ENCODE measurements around the gene CDC42BPG. TPM values are rescaled to one million over a fixed set of nuclear protein-coding genes. Genes with fewer than 3 reads are reported as not detected.

Gene CDC42BPG
- total and polyA plus RNA-seq, 3 donors from 2014 or later = 5.3 to 9.2 (median 7.6) TPM

GRCh38 chr11:64884019-64884418 lies 39.6 kb upstream of the CDC42BPG start:
- no peaks in the 10 kb centered on the region for H3K9me3 ChIP-seq
- H3K4me1 ChIP-seq = peaks cover 26% of the 10 kb centered on the region
- no peak overlapping the region for H3K4me3 ChIP-seq
- no peak overlapping the region for H3K27ac ChIP-seq
- no peak for TF ChIP-seq POLR2A (IDR thresholded peaks at IDR 0.05)
- TF ChIP-seq, protein P1, sequence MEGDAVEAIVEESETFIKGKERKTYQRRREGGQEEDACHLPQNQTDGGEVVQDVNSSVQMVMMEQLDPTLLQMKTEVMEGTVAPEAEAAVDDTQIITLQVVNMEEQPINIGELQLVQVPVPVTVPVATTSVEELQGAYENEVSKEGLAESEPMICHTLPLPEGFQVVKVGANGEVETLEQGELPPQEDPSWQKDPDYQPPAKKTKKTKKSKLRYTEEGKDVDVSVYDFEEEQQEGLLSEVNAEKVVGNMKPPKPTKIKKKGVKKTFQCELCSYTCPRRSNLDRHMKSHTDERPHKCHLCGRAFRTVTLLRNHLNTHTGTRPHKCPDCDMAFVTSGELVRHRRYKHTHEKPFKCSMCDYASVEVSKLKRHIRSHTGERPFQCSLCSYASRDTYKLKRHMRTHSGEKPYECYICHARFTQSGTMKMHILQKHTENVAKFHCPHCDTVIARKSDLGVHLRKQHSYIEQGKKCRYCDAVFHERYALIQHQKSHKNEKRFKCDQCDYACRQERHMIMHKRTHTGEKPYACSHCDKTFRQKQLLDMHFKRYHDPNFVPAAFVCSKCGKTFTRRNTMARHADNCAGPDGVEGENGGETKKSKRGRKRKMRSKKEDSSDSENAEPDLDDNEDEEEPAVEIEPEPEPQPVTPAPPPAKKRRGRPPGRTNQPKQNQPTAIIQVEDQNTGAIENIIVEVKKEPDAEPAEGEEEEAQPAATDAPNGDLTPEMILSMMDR (IDR thresholded peaks at IDR 0.05) = no peak
- intact Hi-C loops (cut with DNase I; ENCODE audit: low total_unique reads) = no loop called here
- DNase-seq = no peak
- no peaks in the 10 kb centered on the region for H3K27me3 ChIP-seq
- H3K36me3 ChIP-seq (ENCODE audit: low read depth, missing control alignments) = no peaks in the 10 kb centered on the region
- 88 to 94% methylated on average over 5 to 8 of the region's 8 CpGs for WGBS, 2 donors

DNA sequence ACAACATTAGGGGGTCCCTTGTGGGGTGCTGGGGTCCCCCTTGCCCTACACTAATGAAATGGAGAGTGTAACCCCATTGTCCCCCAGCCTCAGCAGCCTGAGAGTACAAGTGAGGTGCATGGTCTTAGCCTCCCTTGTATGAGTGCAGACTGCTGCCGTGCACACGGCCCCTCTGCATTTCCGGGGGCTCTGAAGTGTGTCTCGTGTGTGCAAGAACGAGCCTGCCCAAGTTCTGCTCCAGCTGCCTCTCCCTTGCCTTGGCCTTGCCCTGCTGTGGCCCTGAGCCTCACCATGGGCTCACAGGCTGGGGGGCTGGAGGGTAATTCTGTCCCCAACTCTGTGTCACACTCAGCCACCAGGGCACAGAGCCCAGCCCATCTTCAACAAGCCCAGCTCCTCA lies 39.1 kb upstream of the CDC42BPG start:
- Histone ChIP-seq H3K4me3 (no peak overlapping the region), H3K27me3 (no peaks in the 10 kb centered on the region), H3K27ac (no peak overlapping the region), H3K36me3 (ENCODE audit: low read depth, missing control alignments) (no peaks in the 10 kb centered on the region), H3K9me3 (no peaks in the 10 kb centered on the region), H3K4me1 (peaks cover 26% of the 10 kb centered on the region)
- TF ChIP-seq, protein P1 (IDR thresholded peaks at IDR 0.05) = no peak
- TF ChIP-seq POLR2A (IDR thresholded peaks at IDR 0.05) = no peak
- intact Hi-C loops (cut with DNase I; ENCODE audit: low total_unique reads) = no loop called here
- no peak for DNase-seq
- 64% methylated on average over 5 of the region's 5 CpGs; no CpG with 5 or more reads in 1 of the 2 donors for WGBS, 2 donors

DNA sequence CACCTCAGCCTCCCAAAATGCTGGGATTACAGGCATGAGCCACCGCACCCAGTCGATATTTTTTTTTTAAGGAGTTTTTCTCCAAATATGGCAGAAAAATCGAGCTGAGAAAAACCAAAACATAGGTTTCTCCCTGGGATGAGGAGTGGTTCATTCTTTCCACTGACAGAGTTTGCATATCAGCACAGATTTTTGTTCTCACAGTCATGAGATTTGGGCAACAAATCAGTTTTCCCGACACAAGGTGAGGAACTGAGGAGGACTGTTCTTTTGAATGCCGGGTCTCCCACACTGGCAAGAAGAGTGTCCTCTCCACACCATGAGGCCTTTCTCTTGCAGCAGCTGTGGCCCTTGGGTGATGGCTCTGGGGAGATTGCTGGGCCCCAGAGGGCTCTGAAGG lies 37.8 kb upstream of the CDC42BPG start:
- Histone ChIP-seq H3K27ac (peak overlapping the region in 1 of 2 donors; percentile 35), H3K9me3 (no peaks in the 10 kb centered on the region), H3K4me3 (no peak overlapping the region), H3K4me1 (peaks cover 25% of the 10 kb centered on the region), H3K27me3 (no peaks in the 10 kb centered on the region), H3K36me3 (ENCODE audit: low read depth, missing control alignments) (no peaks in the 10 kb centered on the region)
- intact Hi-C loops (cut with DNase I; ENCODE audit: low total_unique reads) = no loop called here
- WGBS, 2 donors = 74% methylated on average over 5 of the region's 5 CpGs
- TF ChIP-seq, protein P1 (IDR thresholded peaks at IDR 0.05) = no peak
- no peak for TF ChIP-seq POLR2A (IDR thresholded peaks at IDR 0.05)
- DNase-seq = no peak

DNA sequence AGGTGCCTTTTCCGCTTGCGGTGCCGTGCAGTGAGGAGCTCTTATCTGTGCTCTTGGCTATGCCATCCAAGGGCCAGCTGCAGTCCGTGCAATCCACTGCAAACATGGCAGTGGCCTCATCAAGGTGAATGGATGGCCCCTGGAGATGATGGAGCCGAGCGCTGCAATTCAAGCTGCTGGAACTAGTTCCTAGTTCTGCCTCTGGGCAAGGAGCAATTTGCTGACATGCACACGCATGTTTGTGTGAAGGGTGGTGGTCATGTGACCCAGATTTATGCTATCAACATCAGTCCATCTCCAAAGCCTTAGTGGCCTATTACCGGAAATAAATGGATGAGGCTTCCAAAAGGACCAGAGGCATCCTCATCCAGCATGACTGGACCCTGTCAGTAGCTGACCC lies 37.0 kb upstream of the CDC42BPG start:
- DNase-seq = no peak
- WGBS, 2 donors = 88 to 92% methylated on average over 8 of the region's 8 CpGs
- Histone ChIP-seq H3K36me3 (ENCODE audit: low read depth, missing control alignments) (no peaks in the 10 kb centered on the region), H3K9me3 (no peaks in the 10 kb centered on the region), H3K4me1 (peaks cover 33% of the 10 kb centered on the region), H3K4me3 (no peak overlapping the region), H3K27ac (no peak overlapping the region), H3K27me3 (no peaks in the 10 kb centered on the region)
- TF ChIP-seq, protein P1 (IDR thresholded peaks at IDR 0.05) = no peak
- no peak for TF ChIP-seq POLR2A (IDR thresholded peaks at IDR 0.05)
- intact Hi-C loops (cut with DNase I; ENCODE audit: low total_unique reads) = no loop called here

DNA sequence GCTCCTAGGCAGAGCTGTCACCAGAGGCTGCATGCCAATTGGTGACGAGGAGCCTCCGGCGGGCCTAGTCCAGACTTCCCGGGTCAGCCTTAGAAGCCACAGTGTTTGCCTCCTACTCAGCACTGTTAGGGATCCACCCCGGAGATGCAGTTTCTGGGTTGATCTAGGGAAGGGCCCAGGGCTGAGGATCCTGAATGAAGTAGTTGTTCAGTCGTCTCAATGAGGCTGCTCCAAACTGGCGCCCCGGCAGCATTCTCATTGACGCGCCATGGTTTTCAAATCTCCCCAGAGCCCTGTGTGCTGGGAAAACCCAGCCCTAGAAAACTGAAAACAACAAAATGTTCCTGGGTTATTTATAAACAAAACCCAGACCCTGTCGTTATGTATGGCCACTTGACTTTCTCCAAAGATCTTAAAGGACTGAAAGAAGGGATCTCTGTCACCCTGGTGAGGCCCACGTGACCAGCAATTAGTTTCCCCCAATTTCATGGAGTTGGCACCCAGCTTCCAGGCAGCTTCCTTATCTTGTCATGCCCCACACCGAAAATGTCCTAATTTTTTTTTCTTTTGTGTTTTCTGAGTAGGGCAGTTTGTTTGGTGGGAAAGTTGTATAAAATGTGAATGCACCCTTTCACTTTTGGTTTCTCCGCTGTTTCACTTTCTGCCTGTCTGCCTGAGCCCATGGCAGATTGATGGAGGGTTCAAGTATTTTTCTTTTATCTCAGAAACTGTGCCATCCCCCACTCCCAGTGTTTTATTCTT lies 36.0 kb upstream of the CDC42BPG start:
- Histone ChIP-seq H3K9me3 (no peaks in the 10 kb centered on the region), H3K4me1 (peaks cover 43% of the 10 kb centered on the region), H3K27ac (peak overlapping the region; percentile 77 to 87), H3K27me3 (no peaks in the 10 kb centered on the region), H3K4me3 (no peak overlapping the region), H3K36me3 (ENCODE audit: low read depth, missing control alignments) (no peaks in the 10 kb centered on the region)
- peak; percentile 57 for DNase-seq
- no peak for TF ChIP-seq POLR2A (IDR thresholded peaks at IDR 0.05)
- TF ChIP-seq, protein P1 (IDR thresholded peaks at IDR 0.05) = no peak
- WGBS, 2 donors = 36 to 46% methylated on average over 14 of the region's 14 CpGs
- intact Hi-C loops (cut with DNase I; ENCODE audit: low total_unique reads) = no loop called here
